ENCODE data around the gene SKIDA1.
A peak's percentile ranks its signal among the peaks of the same experiment; 100 is the strongest.

Gene SKIDA1

GRCh38 chr10:21528236-21529031, 3.0 kb upstream of the SKIDA1 start:
- Histone ChIP-seq H3K4me1 (ENCODE audit: insufficient read depth, low read length, poor library complexity, severe bottlenecking) (peaks cover 37% of the 10 kb centered on the region), H3K79me2 (ENCODE audit: insufficient read depth, low read length) (peaks cover 25% of the 10 kb centered on the region), H3K4me2 (ENCODE audit: low read depth, low read length, poor library complexity, severe bottlenecking) (peak overlapping the region; percentile 81), H3K9me2 (replicated peaks; ENCODE audit: low read depth, low read length) (no peaks in the 10 kb centered on the region), H3F3A (ENCODE audit: low read depth) (peaks cover 14% of the 10 kb centered on the region; the same call in 1 of the 2 replicates), H3K27me3 (ENCODE audit: insufficient read depth, low read length, poor library complexity, severe bottlenecking) (no peaks in the 10 kb centered on the region), H3K36me3 (ENCODE audit: insufficient read depth, low read length) (no peaks in the 10 kb centered on the region), H3K9ac (ENCODE audit: low read depth, low read length, poor library complexity, severe bottlenecking) (peak overlapping the region; percentile 98), H3K4me3 (ENCODE audit: low read length, poor library complexity, severe bottlenecking) (peak overlapping the region; percentile 85), H4K20me1 (ENCODE audit: insufficient read depth, low read length, poor library complexity, severe bottlenecking) (no peaks in the 10 kb centered on the region), H3K9me3 (ENCODE audit: insufficient read depth, low read depth, low read length) (no peaks in the 10 kb centered on the region), H2AFZ (ENCODE audit: low read length) (no peak overlapping the region)
- TF ChIP-seq EZH2phosphoT487 (IDR thresholded peaks at IDR 0.05; ENCODE audit: borderline replicate concordance) (no peak), CTCF (conservative IDR thresholded peaks at IDR 0.05; ENCODE audit: low read length) (no peak)

GRCh38 chr10:21527598-21528235, 2.2 kb upstream of the SKIDA1 start:
- Histone ChIP-seq H3K9ac (ENCODE audit: low read depth, low read length, poor library complexity, severe bottlenecking) (peak overlapping the region; percentile 98), H3K9me2 (replicated peaks; ENCODE audit: low read depth, low read length) (no peaks in the 10 kb centered on the region), H3K9me3 (ENCODE audit: insufficient read depth, low read depth, low read length) (no peaks in the 10 kb centered on the region), H4K20me1 (ENCODE audit: insufficient read depth, low read length, poor library complexity, severe bottlenecking) (no peaks in the 10 kb centered on the region), H3K4me2 (ENCODE audit: low read depth, low read length, poor library complexity, severe bottlenecking) (peak overlapping the region; percentile 81), H3K79me2 (ENCODE audit: insufficient read depth, low read length) (peaks cover 19% of the 10 kb centered on the region), H3K36me3 (ENCODE audit: insufficient read depth, low read length) (no peaks in the 10 kb centered on the region), H3K4me1 (ENCODE audit: insufficient read depth, low read length, poor library complexity, severe bottlenecking) (peaks cover 37% of the 10 kb centered on the region), H3F3A (ENCODE audit: low read depth) (peaks cover 14% of the 10 kb centered on the region; the same call in 1 of the 2 replicates), H2AFZ (ENCODE audit: low read length) (no peak overlapping the region), H3K4me3 (ENCODE audit: low read length, poor library complexity, severe bottlenecking) (peak overlapping the region; percentile 85), H3K27me3 (ENCODE audit: insufficient read depth, low read length, poor library complexity, severe bottlenecking) (no peaks in the 10 kb centered on the region)
- TF ChIP-seq EZH2phosphoT487 (IDR thresholded peaks at IDR 0.05; ENCODE audit: borderline replicate concordance): no peak
- TF ChIP-seq CTCF (conservative IDR thresholded peaks at IDR 0.05; ENCODE audit: low read length): no peak

- Histone ChIP-seq H3K4me1 (ENCODE audit: insufficient read depth, low read length, poor library complexity, severe bottlenecking) (peaks cover 38% of the 10 kb centered on the region), H3K27me3 (ENCODE audit: insufficient read depth, low read length, poor library complexity, severe bottlenecking) (no peaks in the 10 kb centered on the region), H2AFZ (ENCODE audit: low read length) (no peak overlapping the region), H3K79me2 (ENCODE audit: insufficient read depth, low read length) (peaks cover 16% of the 10 kb centered on the region), H3F3A (ENCODE audit: low read depth) (peaks cover 14% of the 10 kb centered on the region; the same call in 1 of the 2 replicates), H3K4me2 (ENCODE audit: low read depth, low read length, poor library complexity, severe bottlenecking) (peak overlapping the region; percentile 81), H4K20me1 (ENCODE audit: insufficient read depth, low read length, poor library complexity, severe bottlenecking) (no peaks in the 10 kb centered on the region), H3K9me2 (replicated peaks; ENCODE audit: low read depth, low read length) (no peaks in the 10 kb centered on the region), H3K36me3 (ENCODE audit: insufficient read depth, low read length) (no peaks in the 10 kb centered on the region), H3K9me3 (ENCODE audit: insufficient read depth, low read depth, low read length) (no peaks in the 10 kb centered on the region), H3K4me3 (ENCODE audit: low read length, poor library complexity, severe bottlenecking) (peak overlapping the region; percentile 85), H3K9ac (ENCODE audit: low read depth, low read length, poor library complexity, severe bottlenecking) (peak overlapping the region; percentile 98)
- TF ChIP-seq CTCF (conservative IDR thresholded peaks at IDR 0.05; ENCODE audit: low read length) (no peak), EZH2phosphoT487 (IDR thresholded peaks at IDR 0.05; ENCODE audit: borderline replicate concordance) (no peak)
Observed at GRCh38 chr10:21526860-21527597, 1.5 kb upstream of the SKIDA1 start.
